SK-N-SH (cell line): ENCODE results near the gene SLC46A3. TPM values are rescaled to one million over a fixed set of nuclear protein-coding genes. Genes with fewer than 3 reads are reported as not detected.
"Not testable (repeated sequence)": the region's sequence is repeated elsewhere in the genome, so short reads cannot be mapped to it uniquely, and the experiment has no call there.

ENCODE experiments used
- CTCF ChIA-PET: fragments of 300-600, 350-600 bp; formaldehyde crosslinking; extraction: SDS; loops from one replicate; lab custom pipeline; 2021; lab: Yijun Ruan, JAX
- POLR2A ChIA-PET: fragments of 350-600 bp; sonication (Branson Sonifier 250); formaldehyde crosslinking; extraction: SDS; loops from one replicate; lab custom pipeline; 2020; ENCODE audit warnings: antibody characterized with exemption, inconsistent platforms; lab: Yijun Ruan, JAX
- DNase-seq: peaks from one replicate; pipeline ENCODE4 v3.0.0; 2012
- H2AFZ ChIP-seq: fragments of 200-600 bp; sonication (generic); 2 replicates; pipeline ENCODE4 v1.8.1; 2016; ENCODE audit warnings: antibody characterized with exemption, mild to moderate bottlenecking, low read depth
- H3F3A ChIP-seq: fragments of 200-600 bp; sonication (generic); replicated peaks from 2 replicates; pipeline ENCODE3; 2016; ENCODE audit warnings: antibody characterized with exemption, mild to moderate bottlenecking; ENCODE audit not compliant: insufficient read depth
- H3K27ac ChIP-seq, 2 experiments: fragments of 200-500 bp in 1 of 2; fragments of 200-600 bp in 1 of 2; sonication (Bioruptor generic) in 1 of 2; sonication (generic), shearing (Covaris generic) in 1 of 2; 2 replicates each; pipeline versions ENCODE4 v1.5.1 to v1.6.1; 2014 to 2016; ENCODE audit warnings: low read depth in 2 of 2, inconsistent platforms in 1 of 2, low read length in 1 of 2, mild to moderate bottlenecking in 1 of 2, mixed read lengths in 1 of 2
- H3K27me3 ChIP-seq: fragments of 200-600 bp; sonication (generic), shearing (Covaris generic); 2 replicates; pipeline ENCODE4 v1.6.1; 2016; ENCODE audit warnings: mixed run types; ENCODE audit not compliant: insufficient read depth
- H3K36me3 ChIP-seq, 2 experiments: fragments of 200-500 bp in 1 of 2; fragments of 200-600 bp in 1 of 2; sonication (Bioruptor generic) in 1 of 2; sonication (generic) in 1 of 2; replicated peaks in 1 of 2; 2 replicates each; pipeline versions ENCODE3 to v1.5.1; 2014 to 2016; ENCODE audit warnings: low read length in 1 of 2, mild to moderate bottlenecking in 1 of 2; ENCODE audit not compliant: insufficient read depth in 2 of 2, control insufficient read depth in 1 of 2
- H3K4me1 ChIP-seq, 2 experiments: fragments of 200-500 bp in 1 of 2; fragments of 200-600 bp in 1 of 2; sonication (Bioruptor generic) in 1 of 2; sonication (generic), shearing (Covaris generic) in 1 of 2; 2 replicates each; pipeline versions ENCODE4 v1.5.1 to v1.6.1; 2014 to 2016; ENCODE audit warnings: low read depth in 1 of 2, low read length in 1 of 2, mixed run types in 1 of 2; ENCODE audit not compliant: insufficient read depth in 2 of 2, control insufficient read depth in 1 of 2
- H3K4me2 ChIP-seq: fragments of 200-600 bp; sonication (generic), shearing (Covaris generic); 2 replicates; pipeline ENCODE4 v1.6.1; 2017; ENCODE audit warnings: mixed run types
- H3K4me3 ChIP-seq, 2 experiments: fragments of 200-500 bp in 1 of 2; fragments of 200-600 bp in 1 of 2; sonication (Bioruptor generic) in 1 of 2; sonication (generic), shearing (Covaris generic) in 1 of 2; 2 replicates each; pipeline versions ENCODE4 v1.5.1 to v1.8.1; 2014 to 2016; ENCODE audit warnings: low read depth in 2 of 2, inconsistent platforms in 1 of 2, low read length in 1 of 2, mild to moderate bottlenecking in 1 of 2, mixed read lengths in 1 of 2, moderate library complexity in 1 of 2
- H3K79me2 ChIP-seq: fragments of 200-600 bp; sonication (generic); 2 replicates; pipeline ENCODE4 v1.8.1; 2017; ENCODE audit warnings: mild to moderate bottlenecking; ENCODE audit not compliant: insufficient read depth
- H3K9ac ChIP-seq: fragments of 200-600 bp; sonication (generic); 2 replicates; pipeline ENCODE4 v1.6.1; 2017; ENCODE audit warnings: mixed run types
- H3K9me2 ChIP-seq: fragments of 200-600 bp; sonication (generic); 2 replicates; pipeline ENCODE4 v1.6.1; 2017; ENCODE audit warnings: mixed run types
- H3K9me3 ChIP-seq: fragments of 200-600 bp; sonication (generic); 2 replicates; pipeline ENCODE4 v1.6.1; 2017; ENCODE audit warnings: mixed run types, mild to moderate bottlenecking, moderate library complexity
- H4K20me1 ChIP-seq: fragments of 200-600 bp; sonication (generic); 2 replicates; pipeline ENCODE4 v1.6.1; 2017; ENCODE audit warnings: mild to moderate bottlenecking, mixed run types; ENCODE audit not compliant: insufficient read depth
- ELF1 ChIP-seq: IDR thresholded peaks from 2 replicates; pipeline ENCODE4 v1.4.0; 2012
- GABPA ChIP-seq: IDR thresholded peaks from 2 replicates; pipeline ENCODE4 v1.4.0; 2012; ENCODE audit warnings: low read depth, mild to moderate bottlenecking
- GATA2 ChIP-seq: sonication (generic); formaldehyde crosslinking; IDR thresholded peaks from 2 replicates; pipeline ENCODE4 v1.5.0; 2020; ENCODE audit warnings: mild to moderate bottlenecking, missing genetic modification reagents
- NRF1 ChIP-seq: IDR thresholded peaks from 2 replicates; pipeline ENCODE4 v1.6.1; 2012; ENCODE audit warnings: low read depth, mild to moderate bottlenecking, low read length
- RCOR1 ChIP-seq: fragments of 150-350 bp; IDR thresholded peaks from 2 replicates; pipeline ENCODE4 v1.6.1; 2017; ENCODE audit warnings: antibody characterized with exemption, low read length
- RXRA ChIP-seq: IDR thresholded peaks from 2 replicates; pipeline ENCODE4 v1.4.0; 2012; ENCODE audit warnings: low read depth, mild to moderate bottlenecking, borderline replicate concordance
- SMC3 ChIP-seq: IDR thresholded peaks from 2 replicates; pipeline ENCODE4 v1.6.1; 2012; ENCODE audit warnings: low read depth, low read length, improper control_type of control experiment
- TAF1 ChIP-seq: IDR thresholded peaks from 2 replicates; pipeline ENCODE4 v1.6.1; 2012; ENCODE audit warnings: low read depth, mild to moderate bottlenecking, low read length, moderate library complexity, borderline replicate concordance
- YY1 ChIP-seq: IDR thresholded peaks from 2 replicates; pipeline ENCODE4 v1.4.0; 2012; ENCODE audit warnings: low read depth, mild to moderate bottlenecking
- WGBS: methylation state at CpG from one replicate; pipeline ENCODE4 v1.1.6; 2017; ENCODE audit warnings: low lambda C conversion rate; 5-methylcytosine and 5-hydroxymethylcytosine counted together
- polyA plus RNA-seq, 3 experiments: library from polyadenylated mRNA; depleted of rRNA; stranded (reverse); fragments of >200 nt; gene quantifications; 2 replicates each; pipeline ENCODE4 v1.2.3, GENCODE V29; 2012
- TF ChIP-seq, protein P1 (sequence below): IDR thresholded peaks from 2 replicates; pipeline ENCODE4 v1.6.1; 2012; ENCODE audit warnings: mild to moderate bottlenecking, low read depth, low read length, moderate library complexity
- TF ChIP-seq, protein P2 (sequence below): IDR thresholded peaks from 2 replicates; pipeline ENCODE4; 2012
- TF ChIP-seq, protein P3 (sequence below): IDR thresholded peaks from 2 replicates; pipeline ENCODE4 v1.4.0; 2012; ENCODE audit warnings: low read depth, borderline replicate concordance
- TF ChIP-seq, protein P4 (sequence below): IDR thresholded peaks from 2 replicates; pipeline ENCODE4 v1.4.0; 2012; ENCODE audit warnings: low read depth
- TF ChIP-seq, protein P5 (sequence below): fragments of 200-600 bp; sonication (generic); IDR thresholded peaks from 2 replicates; pipeline ENCODE4 v1.6.1; 2017; ENCODE audit warnings: antibody characterized with exemption, mild to moderate bottlenecking, moderate library complexity

SLC46A3 gene
- polyA plus RNA-seq, 1 of the 3 experiments (the other 2 are of a cell fraction), result 2.0 TPM

DNA sequence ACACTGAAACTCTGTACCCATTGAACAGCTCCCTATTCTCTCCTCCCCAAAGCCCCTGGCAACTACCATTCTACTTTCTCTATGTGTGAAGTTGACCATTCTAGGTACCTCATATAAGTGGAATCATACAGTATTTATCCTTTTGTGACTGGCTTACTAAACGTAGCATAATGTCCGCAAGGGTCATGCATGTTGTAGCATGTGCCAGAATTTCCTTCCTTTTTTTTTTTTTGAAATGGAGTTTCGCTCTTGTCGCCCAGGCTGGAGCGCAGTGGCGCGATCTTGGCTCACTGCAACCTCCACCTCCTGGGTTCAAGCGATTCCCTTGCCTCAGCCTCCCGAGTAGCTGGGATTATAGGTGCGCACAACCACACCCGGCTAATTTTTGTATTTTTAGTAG is 23.7 kb upstream of the SLC46A3 start:
- H3K9me3 ChIP-seq, H3K79me2 ChIP-seq, H3F3A ChIP-seq, H3K9me2 ChIP-seq, H3K4me2 ChIP-seq, H3K27me3 ChIP-seq, H4K20me1 ChIP-seq, H3K4me3 ChIP-seq, H3K4me1 ChIP-seq, CTCF ChIA-PET, DNase-seq, H3K36me3 ChIP-seq, POLR2A ChIA-PET, H3K27ac ChIP-seq, H3K9ac ChIP-seq, H2AFZ ChIP-seq: not testable (repeated sequence)
- WGBS, result 59% methylated on average over 11 of the region's 11 CpGs

DNA sequence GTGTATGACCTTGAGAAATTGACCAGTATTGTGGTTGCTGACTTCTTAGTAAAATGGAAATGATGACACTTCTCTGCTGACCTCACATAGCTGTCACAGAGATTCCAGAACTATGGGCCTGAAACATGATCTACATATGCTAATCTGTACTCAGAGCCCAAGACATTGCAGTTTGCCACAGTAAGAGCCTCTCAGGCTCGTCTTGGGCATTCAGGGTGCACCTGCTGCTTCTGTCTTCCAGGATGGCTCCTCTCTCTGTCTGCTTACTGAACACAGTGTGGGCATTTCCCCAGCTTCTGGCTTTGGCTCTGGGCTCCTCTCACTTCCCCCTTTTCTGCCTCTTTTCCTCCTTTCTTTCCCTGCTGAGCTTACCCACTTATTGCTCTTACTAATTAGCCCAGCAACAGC is 22.3 kb upstream of the SLC46A3 start:
- H3K4me2 ChIP-seq, result no peak overlapping the region
- no CpG with 5 or more reads among the region's 1 CpG for WGBS
- H3K9me2 ChIP-seq, result no peaks in the 10 kb centered on the region
- no peak overlapping the region for H3K4me3 ChIP-seq
- H3K4me1 ChIP-seq, result no peaks in the 10 kb centered on the region
- H3K27me3 ChIP-seq, result peaks cover 7% of the 10 kb centered on the region; the same call in 1 of the 2 replicates
- no peak overlapping the region for H3K9ac ChIP-seq
- H4K20me1 ChIP-seq, result no peaks in the 10 kb centered on the region
- no peaks in the 10 kb centered on the region for H3K9me3 ChIP-seq
- H3F3A ChIP-seq, result no peaks in the 10 kb centered on the region
- ChIA-PET CTCF (no interaction called here), POLR2A (no interaction called here)
- H3K27ac ChIP-seq, result no peak overlapping the region
- no peak for DNase-seq
- no peaks in the 10 kb centered on the region for H3K79me2 ChIP-seq
- TF ChIP-seq RXRA, result no peak
- TF ChIP-seq GATA2 (CRISPR knock-in tag), result no peak
- TF ChIP-seq, protein P1, sequence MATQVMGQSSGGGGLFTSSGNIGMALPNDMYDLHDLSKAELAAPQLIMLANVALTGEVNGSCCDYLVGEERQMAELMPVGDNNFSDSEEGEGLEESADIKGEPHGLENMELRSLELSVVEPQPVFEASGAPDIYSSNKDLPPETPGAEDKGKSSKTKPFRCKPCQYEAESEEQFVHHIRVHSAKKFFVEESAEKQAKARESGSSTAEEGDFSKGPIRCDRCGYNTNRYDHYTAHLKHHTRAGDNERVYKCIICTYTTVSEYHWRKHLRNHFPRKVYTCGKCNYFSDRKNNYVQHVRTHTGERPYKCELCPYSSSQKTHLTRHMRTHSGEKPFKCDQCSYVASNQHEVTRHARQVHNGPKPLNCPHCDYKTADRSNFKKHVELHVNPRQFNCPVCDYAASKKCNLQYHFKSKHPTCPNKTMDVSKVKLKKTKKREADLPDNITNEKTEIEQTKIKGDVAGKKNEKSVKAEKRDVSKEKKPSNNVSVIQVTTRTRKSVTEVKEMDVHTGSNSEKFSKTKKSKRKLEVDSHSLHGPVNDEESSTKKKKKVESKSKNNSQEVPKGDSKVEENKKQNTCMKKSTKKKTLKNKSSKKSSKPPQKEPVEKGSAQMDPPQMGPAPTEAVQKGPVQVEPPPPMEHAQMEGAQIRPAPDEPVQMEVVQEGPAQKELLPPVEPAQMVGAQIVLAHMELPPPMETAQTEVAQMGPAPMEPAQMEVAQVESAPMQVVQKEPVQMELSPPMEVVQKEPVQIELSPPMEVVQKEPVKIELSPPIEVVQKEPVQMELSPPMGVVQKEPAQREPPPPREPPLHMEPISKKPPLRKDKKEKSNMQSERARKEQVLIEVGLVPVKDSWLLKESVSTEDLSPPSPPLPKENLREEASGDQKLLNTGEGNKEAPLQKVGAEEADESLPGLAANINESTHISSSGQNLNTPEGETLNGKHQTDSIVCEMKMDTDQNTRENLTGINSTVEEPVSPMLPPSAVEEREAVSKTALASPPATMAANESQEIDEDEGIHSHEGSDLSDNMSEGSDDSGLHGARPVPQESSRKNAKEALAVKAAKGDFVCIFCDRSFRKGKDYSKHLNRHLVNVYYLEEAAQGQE, result no peak
- TF ChIP-seq TAF1, result no peak
- TF ChIP-seq, protein P2, sequence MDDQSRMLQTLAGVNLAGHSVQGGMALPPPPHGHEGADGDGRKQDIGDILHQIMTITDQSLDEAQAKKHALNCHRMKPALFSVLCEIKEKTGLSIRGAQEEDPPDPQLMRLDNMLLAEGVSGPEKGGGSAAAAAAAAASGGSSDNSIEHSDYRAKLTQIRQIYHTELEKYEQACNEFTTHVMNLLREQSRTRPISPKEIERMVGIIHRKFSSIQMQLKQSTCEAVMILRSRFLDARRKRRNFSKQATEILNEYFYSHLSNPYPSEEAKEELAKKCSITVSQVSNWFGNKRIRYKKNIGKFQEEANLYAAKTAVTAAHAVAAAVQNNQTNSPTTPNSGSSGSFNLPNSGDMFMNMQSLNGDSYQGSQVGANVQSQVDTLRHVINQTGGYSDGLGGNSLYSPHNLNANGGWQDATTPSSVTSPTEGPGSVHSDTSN, result no peak
- TF ChIP-seq SMC3, result no peak
- TF ChIP-seq NRF1, result no peak
- no peaks in the 10 kb centered on the region for H3K36me3 ChIP-seq
- H2AFZ ChIP-seq, result peak overlapping the region; percentile 59; the same call in 1 of the 2 replicates

DNA sequence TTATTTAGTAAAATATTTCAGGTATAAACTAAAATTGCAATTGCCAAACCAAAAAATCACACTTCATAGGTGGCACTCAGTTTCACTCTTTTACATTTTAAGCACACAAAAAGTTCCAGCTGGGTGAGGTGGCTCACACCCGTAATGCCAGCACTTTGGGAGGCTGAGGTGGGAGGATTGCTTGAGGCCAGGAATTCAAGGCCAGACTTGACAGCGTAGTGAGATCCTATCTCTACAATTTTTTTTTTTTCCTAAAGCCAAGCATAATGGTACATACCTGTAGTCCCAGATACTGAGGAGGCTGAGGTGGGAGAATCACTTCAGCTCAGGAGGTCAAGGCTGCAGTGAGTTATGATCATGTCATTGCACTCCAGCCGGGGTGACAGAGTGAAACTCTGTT is 20.6 kb upstream of the SLC46A3 start:
- no peak for DNase-seq
- no peaks in the 10 kb centered on the region for H3K4me1 ChIP-seq
- no peaks in the 10 kb centered on the region for H3K79me2 ChIP-seq
- ChIA-PET CTCF (no interaction called here), POLR2A (no interaction called here)
- no peak overlapping the region for H3K9ac ChIP-seq
- no peaks in the 10 kb centered on the region for H3K36me3 ChIP-seq
- H4K20me1 ChIP-seq, result no peaks in the 10 kb centered on the region
- 17% methylated on average over 3 of the region's 3 CpGs for WGBS
- no peak overlapping the region for H3K27ac ChIP-seq
- no peak overlapping the region for H2AFZ ChIP-seq
- no peaks in the 10 kb centered on the region for H3F3A ChIP-seq
- H3K4me3 ChIP-seq, result no peak overlapping the region
- H3K27me3 ChIP-seq, result peaks cover 7% of the 10 kb centered on the region; the same call in 1 of the 2 replicates
- H3K9me2 ChIP-seq, result no peaks in the 10 kb centered on the region
- no peak overlapping the region for H3K4me2 ChIP-seq
- no peaks in the 10 kb centered on the region for H3K9me3 ChIP-seq
- TF ChIP-seq GABPA (no peak), ELF1 (no peak), RCOR1 (no peak), GATA2 (CRISPR knock-in tag) (no peak), TAF1 (no peak), SMC3 (no peak), RXRA (no peak), YY1 (no peak)
- TF ChIP-seq, protein P3, sequence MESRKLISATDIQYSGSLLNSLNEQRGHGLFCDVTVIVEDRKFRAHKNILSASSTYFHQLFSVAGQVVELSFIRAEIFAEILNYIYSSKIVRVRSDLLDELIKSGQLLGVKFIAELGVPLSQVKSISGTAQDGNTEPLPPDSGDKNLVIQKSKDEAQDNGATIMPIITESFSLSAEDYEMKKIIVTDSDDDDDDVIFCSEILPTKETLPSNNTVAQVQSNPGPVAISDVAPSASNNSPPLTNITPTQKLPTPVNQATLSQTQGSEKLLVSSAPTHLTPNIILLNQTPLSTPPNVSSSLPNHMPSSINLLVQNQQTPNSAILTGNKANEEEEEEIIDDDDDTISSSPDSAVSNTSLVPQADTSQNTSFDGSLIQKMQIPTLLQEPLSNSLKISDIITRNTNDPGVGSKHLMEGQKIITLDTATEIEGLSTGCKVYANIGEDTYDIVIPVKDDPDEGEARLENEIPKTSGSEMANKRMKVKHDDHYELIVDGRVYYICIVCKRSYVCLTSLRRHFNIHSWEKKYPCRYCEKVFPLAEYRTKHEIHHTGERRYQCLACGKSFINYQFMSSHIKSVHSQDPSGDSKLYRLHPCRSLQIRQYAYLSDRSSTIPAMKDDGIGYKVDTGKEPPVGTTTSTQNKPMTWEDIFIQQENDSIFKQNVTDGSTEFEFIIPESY, result no peak
- TF ChIP-seq, protein P4, sequence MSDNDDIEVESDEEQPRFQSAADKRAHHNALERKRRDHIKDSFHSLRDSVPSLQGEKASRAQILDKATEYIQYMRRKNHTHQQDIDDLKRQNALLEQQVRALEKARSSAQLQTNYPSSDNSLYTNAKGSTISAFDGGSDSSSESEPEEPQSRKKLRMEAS, result no peak
- TF ChIP-seq, protein P5, sequence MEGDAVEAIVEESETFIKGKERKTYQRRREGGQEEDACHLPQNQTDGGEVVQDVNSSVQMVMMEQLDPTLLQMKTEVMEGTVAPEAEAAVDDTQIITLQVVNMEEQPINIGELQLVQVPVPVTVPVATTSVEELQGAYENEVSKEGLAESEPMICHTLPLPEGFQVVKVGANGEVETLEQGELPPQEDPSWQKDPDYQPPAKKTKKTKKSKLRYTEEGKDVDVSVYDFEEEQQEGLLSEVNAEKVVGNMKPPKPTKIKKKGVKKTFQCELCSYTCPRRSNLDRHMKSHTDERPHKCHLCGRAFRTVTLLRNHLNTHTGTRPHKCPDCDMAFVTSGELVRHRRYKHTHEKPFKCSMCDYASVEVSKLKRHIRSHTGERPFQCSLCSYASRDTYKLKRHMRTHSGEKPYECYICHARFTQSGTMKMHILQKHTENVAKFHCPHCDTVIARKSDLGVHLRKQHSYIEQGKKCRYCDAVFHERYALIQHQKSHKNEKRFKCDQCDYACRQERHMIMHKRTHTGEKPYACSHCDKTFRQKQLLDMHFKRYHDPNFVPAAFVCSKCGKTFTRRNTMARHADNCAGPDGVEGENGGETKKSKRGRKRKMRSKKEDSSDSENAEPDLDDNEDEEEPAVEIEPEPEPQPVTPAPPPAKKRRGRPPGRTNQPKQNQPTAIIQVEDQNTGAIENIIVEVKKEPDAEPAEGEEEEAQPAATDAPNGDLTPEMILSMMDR, result no peak
